ENCODE measurements around the gene ADAMTSL2.

Gene ADAMTSL2

DNA sequence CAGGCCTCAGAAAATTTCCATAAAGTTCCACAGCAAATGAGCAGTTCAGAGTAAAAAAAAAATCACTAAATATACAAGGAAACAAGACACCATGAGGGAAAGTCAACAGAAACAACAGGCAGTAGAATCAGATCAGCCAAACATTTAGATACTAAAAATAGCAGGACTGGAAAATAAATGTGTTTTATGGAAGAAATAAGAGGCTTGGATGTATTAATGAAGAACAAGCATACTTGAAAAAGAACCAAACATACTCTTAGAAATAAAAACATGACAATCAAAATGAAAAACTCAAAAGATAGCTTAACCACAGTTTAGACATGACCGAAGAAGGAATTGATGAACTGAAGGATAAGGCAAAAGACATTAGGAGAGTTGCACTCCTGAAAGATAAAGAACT, 32.4 kb upstream of the ADAMTSL2 start:
- DNase-seq = no peak

DNA sequence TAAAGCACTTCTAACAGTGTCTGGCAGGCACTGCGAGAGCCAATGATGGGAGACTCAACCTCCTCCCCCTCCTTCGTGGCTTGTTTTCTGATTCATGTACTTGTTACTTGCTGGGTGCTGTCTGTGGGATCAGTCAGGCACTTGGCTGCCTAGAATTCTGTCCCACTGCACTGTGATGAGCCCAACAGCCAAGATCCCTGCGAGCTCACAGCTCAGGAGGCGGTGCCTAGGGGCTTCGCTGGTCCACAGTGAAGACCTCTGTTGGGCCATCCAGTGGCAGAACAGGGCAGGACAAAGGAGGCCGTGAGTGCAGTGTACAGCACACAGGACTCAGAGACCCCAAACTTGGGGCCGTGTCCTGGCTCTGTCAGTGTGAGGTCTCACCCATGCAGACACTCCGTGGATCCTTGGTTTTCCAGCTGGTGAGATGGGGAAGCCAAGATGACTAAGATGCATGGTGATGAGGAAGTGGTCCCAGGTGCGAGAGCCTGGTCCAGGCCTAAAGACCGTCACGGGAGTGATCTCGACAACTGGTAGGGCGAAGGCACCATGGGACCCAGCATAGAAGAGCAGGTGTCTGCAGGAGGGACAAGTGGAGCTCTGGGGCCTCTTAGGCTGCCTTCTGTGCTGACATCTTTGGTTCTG, 29.2 kb upstream of the ADAMTSL2 start:
- DNase-seq = no peak

GRCh38 chr9:133505901-133506652, 28.4 kb upstream of the ADAMTSL2 start:
- DNase-seq = no peak

DNA sequence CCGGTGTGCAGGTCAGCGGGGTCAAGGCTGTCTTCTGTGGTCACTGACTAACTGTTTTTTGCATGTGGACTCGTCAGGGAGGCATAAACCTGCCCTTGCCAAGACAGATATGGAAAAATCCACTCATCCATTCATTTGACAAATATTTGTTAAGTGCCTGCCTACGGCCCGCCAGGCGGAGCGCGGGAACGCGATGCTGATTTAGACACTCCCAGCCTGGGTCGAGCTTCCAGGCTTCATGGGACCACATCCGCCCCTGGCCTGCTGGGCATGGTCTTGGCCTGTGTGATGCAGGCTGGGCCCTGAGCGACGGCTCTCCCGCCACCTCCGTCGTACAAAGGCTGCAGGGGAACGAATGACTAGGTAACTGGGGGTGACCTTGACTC, 27.9 kb upstream of the ADAMTSL2 start:
- DNase-seq = no peak

- DNase-seq = no peak
Observed at GRCh38 chr9:133507246-133507965, 27.1 kb upstream of the ADAMTSL2 start.

- no peak for DNase-seq
Observed at GRCh38 chr9:133508046-133508445, 26.5 kb upstream of the ADAMTSL2 start.

DNA sequence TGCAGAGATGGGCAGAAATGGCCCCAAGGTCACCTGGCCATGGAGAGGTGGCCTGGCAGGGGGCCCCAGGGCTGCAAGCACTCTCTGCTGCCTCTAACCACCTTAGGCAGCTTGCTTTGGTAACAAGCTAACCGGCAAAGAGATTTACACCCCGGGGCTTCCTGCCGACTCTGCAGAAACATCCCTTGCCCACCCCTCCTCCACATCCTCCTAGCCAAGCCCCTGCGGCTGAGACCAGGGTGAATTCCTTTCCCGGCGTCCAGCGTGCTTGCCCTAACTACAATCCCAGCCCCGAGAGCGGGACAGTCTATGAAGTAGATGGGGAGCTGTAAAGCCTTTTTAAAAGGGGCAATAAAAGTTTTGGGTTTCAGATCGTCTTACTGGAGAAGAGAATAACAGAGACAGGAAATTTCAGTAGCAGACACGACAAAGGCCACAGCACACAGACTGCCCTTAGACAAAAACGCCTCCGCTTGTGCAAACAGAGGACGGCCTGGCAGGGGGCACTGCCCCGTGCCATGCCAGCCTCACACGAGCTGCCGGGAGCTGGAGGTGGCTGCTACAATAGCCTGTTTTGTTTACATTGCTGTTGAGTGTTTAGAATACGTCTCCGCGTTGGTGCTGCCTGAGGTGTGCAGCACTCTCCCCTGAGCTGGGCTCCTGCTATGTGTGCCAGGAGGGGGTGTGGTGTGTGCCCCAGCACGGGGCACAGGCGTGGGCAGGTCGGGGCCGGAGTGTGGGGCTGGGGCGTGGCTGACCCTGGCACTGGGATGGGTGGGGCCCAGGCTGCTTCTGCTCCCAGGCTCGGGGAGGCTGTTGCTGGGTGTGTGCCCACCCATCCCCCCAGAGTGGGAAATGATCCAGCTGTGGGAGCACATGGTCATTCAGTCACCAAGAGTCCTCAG, 25.1 kb upstream of the ADAMTSL2 start:
- DNase-seq = no peak

DNA sequence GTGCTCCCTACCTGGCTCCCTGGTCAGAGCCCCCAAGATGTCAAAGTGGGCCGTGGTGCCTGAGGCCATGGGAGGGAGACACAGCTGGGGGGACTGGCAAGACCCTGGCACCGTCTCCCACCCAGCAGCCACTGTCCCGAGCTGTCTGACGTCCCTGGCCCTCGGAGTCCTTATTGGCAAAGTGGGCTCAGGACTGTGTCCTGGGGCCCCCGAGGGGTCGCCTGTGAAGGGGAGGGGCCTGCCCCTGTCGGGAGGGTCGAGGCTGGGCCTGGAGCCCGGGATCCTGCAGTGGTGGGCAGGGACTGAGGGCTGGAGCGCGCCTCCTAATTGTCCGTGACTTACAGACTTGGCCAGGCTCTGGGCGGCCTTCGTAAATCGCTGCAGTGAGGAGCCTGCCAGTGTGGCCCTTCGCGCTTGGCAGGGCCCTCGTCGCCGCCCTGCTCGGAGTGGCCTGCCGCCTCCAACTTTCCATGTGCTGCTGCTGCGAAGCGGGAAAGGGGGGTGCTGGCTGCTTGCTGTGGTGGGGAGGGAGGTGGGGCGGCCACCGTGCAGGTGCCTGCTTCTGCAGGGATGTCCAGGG, 23.5 kb upstream of the ADAMTSL2 start:
- DNase-seq = no peak

DNA sequence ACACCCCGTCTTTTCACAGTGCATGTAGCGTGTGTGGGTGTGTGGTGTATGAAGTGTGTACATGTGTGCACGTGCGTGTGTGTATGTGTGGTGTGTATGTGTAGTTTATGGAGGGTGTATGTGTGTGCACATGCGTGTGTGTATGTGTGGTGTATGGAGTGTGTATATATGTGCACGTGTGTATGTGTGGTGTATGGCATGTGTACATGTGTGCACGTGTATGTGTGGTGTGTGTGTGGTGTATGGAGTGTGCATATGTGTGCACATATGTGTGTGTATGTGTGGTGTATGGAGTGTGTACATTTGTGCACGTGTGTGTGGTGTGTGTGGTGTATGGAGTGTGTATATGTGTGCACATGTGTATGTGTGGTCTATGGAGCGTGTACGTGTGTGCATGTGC, 22.9 kb upstream of the ADAMTSL2 start:
- DNase-seq = no peak

GRCh38 chr9:133512253-133513213, 22.0 kb upstream of the ADAMTSL2 start:
- no peak for DNase-seq

- DNase-seq = no peak
Observed at GRCh38 chr9:133513214-133514100, 21.0 kb upstream of the ADAMTSL2 start.

- no peak for DNase-seq
Observed at GRCh38 chr9:133514460-133515239, 19.9 kb upstream of the ADAMTSL2 start.

DNA sequence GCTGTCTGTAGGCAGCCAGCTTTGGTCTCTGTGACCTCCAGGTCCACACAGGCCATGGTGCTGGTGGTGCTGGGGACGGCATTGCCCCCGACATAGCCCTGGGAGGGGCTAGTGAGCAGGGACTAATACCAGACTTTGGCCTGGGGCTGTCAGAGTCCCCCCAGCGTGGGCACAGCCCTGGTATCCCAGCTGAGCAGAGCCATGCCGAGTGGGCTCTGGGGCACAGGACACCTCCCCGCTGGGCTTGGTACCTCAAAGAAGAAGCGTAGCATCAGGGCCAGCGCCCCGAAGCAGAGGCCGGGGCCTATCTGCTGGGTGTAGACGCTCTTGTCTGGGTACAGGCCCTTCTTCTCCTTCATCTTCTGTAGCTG, 19.3 kb upstream of the ADAMTSL2 start:
- no peak for DNase-seq

- no peak for DNase-seq
Observed at GRCh38 chr9:133515615-133516255, 18.8 kb upstream of the ADAMTSL2 start.

GRCh38 chr9:133516256-133516960, 18.1 kb upstream of the ADAMTSL2 start:
- DNase-seq = no peak

GRCh38 chr9:133516961-133517350, 17.5 kb upstream of the ADAMTSL2 start:
- DNase-seq = no peak

GRCh38 chr9:133517711-133518110, 16.8 kb upstream of the ADAMTSL2 start:
- DNase-seq = no peak

GRCh38 chr9:133518200-133518599, 16.3 kb upstream of the ADAMTSL2 start:
- DNase-seq = no peak
